HCT116 (cell line): ENCODE results near the gene RANBP1. TPM values are rescaled to one million over a fixed set of nuclear protein-coding genes. Genes with fewer than 3 reads are reported as not detected.

ENCODE experiments used
- ATAC-seq: fragments of 200-7000 bp; cut with Tn5 transposase; 2 replicates; pipeline ENCODE4 v1.9.1; 2020; ENCODE audit warnings: mild to moderate bottlenecking, moderate library complexity
- BruUV-seq: library from RNA; stranded (reverse); fragments of 400-500 nt; replicated peaks from 2 replicates; lab custom pipeline; 2021; lab: Mats Ljungman, UMichigan
- CTCF ChIA-PET: fragments of 300-600 bp; sonication (Branson Sonifier 250); formaldehyde crosslinking; loops from one replicate; lab custom pipeline; 2021; ENCODE audit warnings: antibody characterized with exemption; lab: Charles Lee
- POLR2A ChIA-PET: fragments of 300-600, 350-600 bp; sonication (Branson Sonifier 250); formaldehyde crosslinking; loops from one replicate; lab custom pipeline; 2021; ENCODE audit warnings: antibody characterized with exemption; lab: Charles Lee
- RAD21 ChIA-PET, 2 experiments: fragments of 300-600 bp; sonication (Branson Sonifier 250); formaldehyde crosslinking; loops; one replicate each; lab custom pipeline; 2023; ENCODE audit warnings: low total read pairs in 2 of 2; ENCODE audit not compliant: uncharacterized antibody in 2 of 2, unreplicated experiment in 2 of 2, low non-redundant PET in 1 of 2; lab: Charles Lee
- DNase-seq: peaks from one replicate; pipeline ENCODE4 v3.0.0-alpha.2; 2010; ENCODE audit warnings: low read depth, low spot score
- H2AFZ ChIP-seq: fragments of 200-600 bp; shearing (Covaris generic), sonication (generic); 2 replicates; pipeline ENCODE4 v1.6.1; 2017; ENCODE audit warnings: low read depth, mixed run types, mixed read lengths, antibody characterized with exemption, low read length; ENCODE audit not compliant: poor library complexity, severe bottlenecking
- H3K27ac ChIP-seq: 2 replicates; pipeline ENCODE4 v1.5.1; 2012; ENCODE audit warnings: low read depth, low read length
- H3K27me3 ChIP-seq: fragments of 200-600 bp; sonication (generic); 2 replicates; pipeline ENCODE4 v1.6.1; 2016; ENCODE audit warnings: mixed run types, low read length, mixed read lengths; ENCODE audit not compliant: insufficient read depth
- H3K36me3 ChIP-seq, 2 experiments: fragments of 200-500 bp in 1 of 2; fragments of 200-600 bp in 1 of 2; sonication (Bioruptor generic) in 1 of 2; sonication (generic) in 1 of 2; 2 replicates each; pipeline versions ENCODE4 v1.5.1 to v1.6.1; 2014 to 2016; ENCODE audit warnings: low read length in 2 of 2, inconsistent platforms in 1 of 2, mixed read lengths in 1 of 2, mixed run types in 1 of 2; ENCODE audit not compliant: insufficient read depth in 2 of 2, control insufficient read depth in 1 of 2
- H3K4me1 ChIP-seq, 2 experiments: fragments of 200-600 bp in 1 of 2; sonication (generic) in 1 of 2; 2 replicates each; pipeline versions ENCODE4 v1.5.1 to v1.6.1; 2012 to 2017; ENCODE audit warnings: low read length in 2 of 2, inconsistent platforms in 1 of 2, mild to moderate bottlenecking in 1 of 2, mixed read lengths in 1 of 2, mixed run types in 1 of 2, moderate library complexity in 1 of 2; ENCODE audit not compliant: insufficient read depth in 2 of 2, control insufficient read depth in 1 of 2
- H3K4me2 ChIP-seq: fragments of 200-600 bp; sonication (generic); 2 replicates; pipeline ENCODE4 v1.6.1; 2017; ENCODE audit warnings: mixed run types, low read length, mixed read lengths
- H3K4me3 ChIP-seq, 2 experiments: fragments of 200-600 bp in 1 of 2; sonication (generic) in 1 of 2; replicated peaks in 1 of 2; 2 replicates each; pipeline ENCODE4 v1.5.1; 2011 to 2016; ENCODE audit warnings: low read length in 2 of 2, control low read depth in 1 of 2, low read depth in 1 of 2, mild to moderate bottlenecking in 1 of 2, mixed read lengths in 1 of 2, mixed run types in 1 of 2
- H3K79me2 ChIP-seq: fragments of 200-600 bp; sonication (generic); 2 replicates; pipeline ENCODE4 v1.6.1; 2017; ENCODE audit warnings: mild to moderate bottlenecking, mixed run types, low read length, moderate library complexity, mixed read lengths; ENCODE audit not compliant: insufficient read depth
- H3K9ac ChIP-seq: fragments of 200-600 bp; sonication (generic); 2 replicates; pipeline ENCODE4 v1.6.1; 2016; ENCODE audit warnings: low read length, mixed read lengths
- H3K9me2 ChIP-seq: fragments of 200-600 bp; sonication (generic), shearing (Covaris generic); 2 replicates; pipeline ENCODE4 v1.6.1; 2017; ENCODE audit warnings: mixed run types, mild to moderate bottlenecking, moderate library complexity; ENCODE audit not compliant: insufficient read depth
- H3K9me3 ChIP-seq, 2 experiments: fragments of 200-500 bp in 1 of 2; fragments of 200-600 bp in 1 of 2; sonication (Bioruptor generic) in 1 of 2; sonication (generic) in 1 of 2; 2 replicates each; pipeline ENCODE4 v1.6.1; 2014 to 2017; ENCODE audit warnings: low read length in 2 of 2, mixed read lengths in 2 of 2, inconsistent platforms in 1 of 2, low read depth in 1 of 2, mild to moderate bottlenecking in 1 of 2, mixed run types in 1 of 2, moderate library complexity in 1 of 2; ENCODE audit not compliant: control insufficient read depth in 1 of 2, insufficient read depth in 1 of 2
- H4K20me1 ChIP-seq: fragments of 200-600 bp; sonication (generic), shearing (Covaris generic); 2 replicates; pipeline ENCODE4 v1.6.1; 2017; ENCODE audit warnings: mixed run types, mild to moderate bottlenecking, moderate library complexity; ENCODE audit not compliant: insufficient read depth
- ATF3 ChIP-seq: IDR thresholded peaks from 2 replicates; pipeline ENCODE4 v1.6.1; 2012
- CBX3 ChIP-seq: IDR thresholded peaks from 2 replicates; pipeline ENCODE4 v1.6.1; 2012; ENCODE audit warnings: low read depth
- CTCF ChIP-seq, 3 experiments: fragments of 200-600 bp in 1 of 3; sonication (generic) in 1 of 3; IDR thresholded peaks in 2 of 3; conservative IDR thresholded peaks in 1 of 3; 2 replicates each; pipeline ENCODE4 v1.5.1; 2012 to 2017; ENCODE audit warnings: low read depth in 2 of 3, low read length in 2 of 3, antibody characterized with exemption in 1 of 3, borderline replicate concordance in 1 of 3, control low read depth in 1 of 3, mild to moderate bottlenecking in 1 of 3, mixed read lengths in 1 of 3, mixed run types in 1 of 3, moderate library complexity in 1 of 3; ENCODE audit not compliant: insufficient read depth in 1 of 3
- ELF1 ChIP-seq: IDR thresholded peaks from 2 replicates; pipeline ENCODE4 v1.6.1; 2012; ENCODE audit warnings: low read depth, borderline replicate concordance
- EZH2phosphoT487 ChIP-seq: fragments of 200-600 bp; IDR thresholded peaks from 2 replicates; pipeline ENCODE4 v1.6.1; 2018; ENCODE audit warnings: antibody characterized with exemption, borderline replicate concordance
- FOSL1 ChIP-seq: IDR thresholded peaks from 2 replicates; pipeline ENCODE4 v1.6.1; 2012; ENCODE audit warnings: low read depth
- JUND ChIP-seq: IDR thresholded peaks from 2 replicates; pipeline ENCODE4 v1.6.1; 2012
- MAX ChIP-seq: IDR thresholded peaks from 2 replicates; pipeline ENCODE4 v1.6.1; 2012
- POLR2A ChIP-seq: IDR thresholded peaks from 2 replicates; pipeline ENCODE4 v1.7.0; 2011; ENCODE audit warnings: borderline replicate concordance; ENCODE audit not compliant: insufficient read depth, insufficient read length; ENCODE audit errors: extremely low read depth
- POLR2AphosphoS5 ChIP-seq: IDR thresholded peaks from 2 replicates; pipeline ENCODE4 v1.6.1; 2011; ENCODE audit warnings: mild to moderate bottlenecking, low read depth, low read length, moderate library complexity
- REST ChIP-seq: IDR thresholded peaks from 2 replicates; pipeline ENCODE4 v1.6.1; 2012; ENCODE audit warnings: low read depth
- SIN3A ChIP-seq: IDR thresholded peaks from 2 replicates; pipeline ENCODE4 v1.6.1; 2012; ENCODE audit warnings: low read depth
- SP1 ChIP-seq: IDR thresholded peaks from 2 replicates; pipeline ENCODE4 v1.6.1; 2012; ENCODE audit warnings: low read depth
- YY1 ChIP-seq: IDR thresholded peaks from 2 replicates; pipeline ENCODE4 v1.6.1; 2011; ENCODE audit warnings: low read length, low read depth, moderate library complexity, mild to moderate bottlenecking; ENCODE audit not compliant: insufficient replicate concordance; ENCODE audit errors: extremely low read depth
- ZBTB33 ChIP-seq: IDR thresholded peaks from 2 replicates; pipeline ENCODE4 v1.6.1; 2011; ENCODE audit warnings: mild to moderate bottlenecking, low read length, moderate library complexity; ENCODE audit not compliant: insufficient replicate concordance; ENCODE audit errors: extremely low read depth
- intact Hi-C: fragments of 100-400 bp; cut with micrococcal nuclease; formaldehyde crosslinking; loops from 2 replicates; pipeline ENCODE4 v1.10.0; 2022
- total RNA-seq: library from RNA; stranded (reverse); gene quantifications from one replicate; pipeline ENCODE4 v1.2.1, GENCODE V29; 2021; ENCODE audit not compliant: unreplicated experiment

The RANBP1 gene
- total RNA-seq, 1 experiment from 2014 or later = 351 TPM

- H3K4me1 ChIP-seq = peaks cover 16 to 41% of the 10 kb centered on the region in 2 experiments; a peak in 3 of 4 replicates
- H3K27me3 ChIP-seq = no peaks in the 10 kb centered on the region
- H3K36me3 ChIP-seq = peaks cover 0 to 6% of the 10 kb centered on the region in 2 experiments; a peak in 1 of 4 replicates
- H3K9me3 ChIP-seq = no peaks in the 10 kb centered on the region
- ChIA-PET RAD21 (no interaction called here), CTCF (no interaction called here), POLR2A (no interaction called here)
- H3K27ac ChIP-seq = peak overlapping the region; percentile 74
- no peak for ATAC-seq
- no peak for DNase-seq
- H4K20me1 ChIP-seq = no peaks in the 10 kb centered on the region
- TF ChIP-seq SIN3A (no peak), SP1 (no peak), FOSL1 (no peak), MAX (no peak), JUND (no peak), ELF1 (no peak), POLR2AphosphoS5 (no peak), YY1 (no peak), ZBTB33 (no peak), CBX3 (no peak), REST (no peak), ATF3 (no peak), CTCF (IDR thresholded peaks at IDR 0.05 in 2 of 3, conservative IDR thresholded peaks at IDR 0.05 in 1 of 3; ENCODE audit: borderline replicate concordance in 1 of 3, insufficient read depth in 1 of 3, low read depth in 2 of 3, low read length in 2 of 3) (no peak), EZH2phosphoT487 (no peak), POLR2A (no peak)
- no peaks in the 10 kb centered on the region for H3K9me2 ChIP-seq
- intact Hi-C loops = no loop called here
- peak overlapping the region; percentile 89 for H3K9ac ChIP-seq
- H2AFZ ChIP-seq = no peak overlapping the region
- H3K4me2 ChIP-seq = peak overlapping the region; percentile 96
- peak overlapping the region; percentile 80 to 92 for H3K4me3 ChIP-seq
- H3K79me2 ChIP-seq = peaks cover 60% of the 10 kb centered on the region
- BruUV-seq = no TSS peak
Measured at GRCh38 chr22:20132686-20133246, 16.9 kb downstream of the RANBP1 start.
